SK-N-SH treated with all-trans-retinoic acid at 6 μM for 48 hours (cell line): ENCODE results near the gene ZNF70.

Experiments used
- ARNTL ChIP-seq: fragments of 450-650 bp; formaldehyde crosslinking; IDR thresholded peaks from 2 replicates; pipeline ENCODE4 v1.5.0; 2020; ENCODE audit warnings: low read depth, mild to moderate bottlenecking, moderate library complexity, borderline replicate concordance
- CSDC2 ChIP-seq: fragments of 250-450 bp; sonication (Bioruptor Pico); IDR thresholded peaks from 2 replicates; pipeline ENCODE4 v1.5.0; 2020; ENCODE audit warnings: mild to moderate bottlenecking, moderate library complexity
- ESRRG ChIP-seq: fragments of 250-450 bp; sonication (Bioruptor Pico); IDR thresholded peaks from 2 replicates; pipeline ENCODE4 v1.6.1; 2021; ENCODE audit warnings: mild to moderate bottlenecking
- ISL1 ChIP-seq: fragments of 250-450 bp; sonication (Bioruptor Pico); IDR thresholded peaks from 2 replicates; pipeline ENCODE4 v2.1.2; 2022; ENCODE audit warnings: mild to moderate bottlenecking, moderate library complexity
- POU6F1 ChIP-seq: fragments of 250-450 bp; sonication (Bioruptor Pico); IDR thresholded peaks from 2 replicates; pipeline ENCODE4 v1.8.0; 2021; ENCODE audit warnings: low read depth, mild to moderate bottlenecking, moderate library complexity, borderline replicate concordance
- PPARA ChIP-seq: fragments of 250-450 bp; sonication (Bioruptor Pico); IDR thresholded peaks from 2 replicates; pipeline ENCODE4 v1.5.0; 2020; ENCODE audit warnings: mild to moderate bottlenecking, borderline replicate concordance
- SNAI2 ChIP-seq: fragments of 250-450 bp; sonication (Bioruptor Pico); IDR thresholded peaks from 2 replicates; pipeline ENCODE4 v1.5.0; 2020; ENCODE audit warnings: mild to moderate bottlenecking, moderate library complexity
- ZC3H10 ChIP-seq: fragments of 250-450 bp; sonication (Bioruptor Pico); IDR thresholded peaks from 2 replicates; pipeline ENCODE4 v1.5.1; 2021; ENCODE audit warnings: mild to moderate bottlenecking, moderate library complexity
- ZFP3 ChIP-seq: fragments of 250-450 bp; sonication (Bioruptor Pico); IDR thresholded peaks from 2 replicates; pipeline ENCODE4 v1.5.0; 2020; ENCODE audit warnings: mild to moderate bottlenecking, moderate library complexity

- TF ChIP-seq POU6F1 (no peak), SNAI2 (no peak), CSDC2 (CRISPR knock-in tag) (no peak), ARNTL (no peak), ZFP3 (CRISPR knock-in tag) (no peak), ZC3H10 (CRISPR knock-in tag) (no peak), PPARA (no peak), ISL1 (no peak), ESRRG (CRISPR knock-in tag) (no peak)
Observed at GRCh38 chr22:23752090-23752691, 1.3 kb upstream of the ZNF70 start.
